MCF 10A (cell line): ENCODE measurements around the gene CPLANE1. TPM values are rescaled to one million over a fixed set of nuclear protein-coding genes. Genes with fewer than 3 reads are reported as not detected.

Experiments used
- BruUV-seq: library from RNA; stranded (reverse); fragments of 400-500 nt; replicated peaks from 2 replicates; lab custom pipeline; 2021; lab: Mats Ljungman, UMichigan
- CTCF ChIA-PET: fragments of 300-600 bp; sonication (Branson Sonifier 250); formaldehyde crosslinking; extraction: SDS; loops from one replicate; lab custom pipeline; 2021; ENCODE audit warnings: antibody characterized with exemption, inconsistent platforms; lab: Yijun Ruan, JAX
- POLR2A ChIA-PET: fragments of 300-600, 350-650 bp; sonication (Branson Sonifier 250); formaldehyde crosslinking; extraction: SDS; loops from one replicate; lab custom pipeline; 2020; ENCODE audit warnings: antibody characterized with exemption, inconsistent platforms; lab: Yijun Ruan, JAX
- DNase-seq: peaks from one replicate; pipeline ENCODE4 v3.0.0-alpha.2; 2018; ENCODE audit not compliant: unreplicated experiment
- H3K27ac Mint-ChIP-seq: one replicate; pipeline ENCODE4 v1.8.0; 2022; ENCODE audit warnings: mild to moderate bottlenecking, low read depth, mixed read lengths; ENCODE audit not compliant: unreplicated experiment
- H3K27me3 Mint-ChIP-seq: one replicate; pipeline ENCODE4 v1.8.0; 2022; ENCODE audit warnings: mixed read lengths; ENCODE audit not compliant: insufficient read depth, unreplicated experiment
- H3K36me3 Mint-ChIP-seq: one replicate; pipeline ENCODE4 v1.8.0; 2022; ENCODE audit warnings: mild to moderate bottlenecking, moderate library complexity, mixed read lengths; ENCODE audit not compliant: insufficient read depth, unreplicated experiment
- H3K4me1 Mint-ChIP-seq: one replicate; pipeline ENCODE4 v1.8.0; 2022; ENCODE audit warnings: mixed read lengths; ENCODE audit not compliant: insufficient read depth, unreplicated experiment
- H3K4me3 Mint-ChIP-seq: one replicate; pipeline ENCODE4 v1.8.0; 2022; ENCODE audit warnings: mild to moderate bottlenecking, moderate library complexity, mixed read lengths; ENCODE audit not compliant: unreplicated experiment
- H3K9me3 Mint-ChIP-seq: one replicate; pipeline ENCODE4 v1.8.0; 2022; ENCODE audit warnings: mixed read lengths; ENCODE audit not compliant: unreplicated experiment
- intact Hi-C: fragments of 100-400 bp; cut with micrococcal nuclease; formaldehyde crosslinking; loops from 2 replicates; pipeline ENCODE4 v1.14.1; 2022
- total RNA-seq: library from RNA; stranded (reverse); gene quantifications from 2 replicates; pipeline ENCODE4 v1.2.3, GENCODE V29; 2022
- TF ChIP-seq, protein P1 (sequence below): fragments of 200-600 bp; IDR thresholded peaks from one replicate; pipeline ENCODE4 v1.8.0; 2022; ENCODE audit warnings: antibody characterized with exemption, mild to moderate bottlenecking; ENCODE audit not compliant: unreplicated experiment

The CPLANE1 gene
- total RNA-seq, 1 experiment from 2014 or later = 25.1 TPM

DNA sequence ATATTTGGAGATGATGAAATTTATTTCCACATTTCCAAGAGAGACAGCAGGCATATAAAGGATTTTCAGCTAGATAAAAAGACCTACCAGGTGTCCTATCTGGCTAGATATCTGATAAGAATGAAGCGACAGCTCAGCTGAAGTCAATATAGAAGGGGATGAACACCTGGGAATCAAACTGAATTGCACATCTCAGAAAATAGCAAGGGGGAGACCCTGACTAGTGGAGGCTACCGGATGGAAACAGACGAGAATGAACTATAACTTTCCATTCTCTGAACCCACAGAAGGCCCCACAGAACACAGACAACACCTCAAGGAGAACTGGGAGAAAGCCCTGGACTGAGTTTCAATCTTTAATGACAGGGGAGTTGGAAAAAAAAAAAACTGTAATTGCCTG lies 51.1 kb downstream of the CPLANE1 start:
- Mint-ChIP-seq H3K4me3 (no peak overlapping the region), H3K36me3 (peaks cover 72% of the 10 kb centered on the region), H3K27me3 (no peaks in the 10 kb centered on the region), H3K27ac (no peak overlapping the region), H3K4me1 (no peaks in the 10 kb centered on the region), H3K9me3 (no peaks in the 10 kb centered on the region)
- CTCF ChIA-PET = no interaction called here
- intact Hi-C loops = no loop called here
- DNase-seq = no peak
- POLR2A ChIA-PET = interaction anchor here (0.9 kb wide), 1 partner anchor 171 kb away, joined by 3 read pairs; no protein-coding TSS in a partner anchor
- TF ChIP-seq, protein P1, sequence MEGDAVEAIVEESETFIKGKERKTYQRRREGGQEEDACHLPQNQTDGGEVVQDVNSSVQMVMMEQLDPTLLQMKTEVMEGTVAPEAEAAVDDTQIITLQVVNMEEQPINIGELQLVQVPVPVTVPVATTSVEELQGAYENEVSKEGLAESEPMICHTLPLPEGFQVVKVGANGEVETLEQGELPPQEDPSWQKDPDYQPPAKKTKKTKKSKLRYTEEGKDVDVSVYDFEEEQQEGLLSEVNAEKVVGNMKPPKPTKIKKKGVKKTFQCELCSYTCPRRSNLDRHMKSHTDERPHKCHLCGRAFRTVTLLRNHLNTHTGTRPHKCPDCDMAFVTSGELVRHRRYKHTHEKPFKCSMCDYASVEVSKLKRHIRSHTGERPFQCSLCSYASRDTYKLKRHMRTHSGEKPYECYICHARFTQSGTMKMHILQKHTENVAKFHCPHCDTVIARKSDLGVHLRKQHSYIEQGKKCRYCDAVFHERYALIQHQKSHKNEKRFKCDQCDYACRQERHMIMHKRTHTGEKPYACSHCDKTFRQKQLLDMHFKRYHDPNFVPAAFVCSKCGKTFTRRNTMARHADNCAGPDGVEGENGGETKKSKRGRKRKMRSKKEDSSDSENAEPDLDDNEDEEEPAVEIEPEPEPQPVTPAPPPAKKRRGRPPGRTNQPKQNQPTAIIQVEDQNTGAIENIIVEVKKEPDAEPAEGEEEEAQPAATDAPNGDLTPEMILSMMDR = no peak
- BruUV-seq = no TSS peak

DNA sequence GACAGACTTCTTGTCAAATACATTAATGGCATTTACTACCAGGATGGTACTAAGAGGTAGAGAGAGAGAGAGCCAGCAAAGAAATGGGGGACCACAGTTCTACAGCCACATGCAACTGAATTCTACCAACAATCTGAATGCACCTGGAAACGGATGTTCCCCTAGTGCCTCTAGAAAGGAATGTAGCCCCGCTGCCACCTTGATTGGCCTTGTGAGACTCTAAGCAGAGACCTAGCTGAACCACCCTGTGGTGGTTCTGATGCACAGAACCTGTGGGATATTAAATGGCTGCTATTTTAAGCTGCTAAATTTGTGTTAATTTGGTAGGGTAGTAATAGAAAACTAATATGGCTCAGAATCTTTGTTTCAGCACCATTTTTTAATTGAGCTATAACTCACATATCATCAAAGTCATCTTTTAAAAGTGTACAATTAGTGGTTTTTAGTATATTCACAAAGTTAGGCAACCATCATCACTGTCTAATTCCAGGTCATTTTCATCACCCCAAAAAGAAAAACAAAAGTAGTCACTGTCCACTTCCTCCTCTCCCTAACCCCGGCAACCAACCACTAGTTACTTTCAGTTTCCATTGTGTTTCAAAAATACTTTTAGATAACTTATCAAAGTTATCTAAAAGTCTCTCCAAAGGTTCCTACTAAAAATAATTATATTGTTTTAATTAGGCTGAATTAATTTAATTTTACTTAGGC lies 51.7 kb downstream of the CPLANE1 start:
- Mint-ChIP-seq H3K27me3 (no peaks in the 10 kb centered on the region), H3K27ac (no peak overlapping the region), H3K9me3 (no peaks in the 10 kb centered on the region), H3K4me1 (no peaks in the 10 kb centered on the region), H3K4me3 (no peak overlapping the region), H3K36me3 (peaks cover 77% of the 10 kb centered on the region)
- TF ChIP-seq, protein P1 = no peak
- DNase-seq = no peak
- ChIA-PET POLR2A (interaction anchor here (0.5 to 0.9 kb wide), 2 partner anchors 172 to 1390 kb away, joined by 3 to 4 read pairs; no protein-coding TSS in a partner anchor), CTCF (interaction anchor here (0.6 kb wide), 1 partner anchor 84 kb away, joined by 4 read pairs; no protein-coding TSS in a partner anchor)
- intact Hi-C loops = no loop called here
- no TSS peak for BruUV-seq

DNA sequence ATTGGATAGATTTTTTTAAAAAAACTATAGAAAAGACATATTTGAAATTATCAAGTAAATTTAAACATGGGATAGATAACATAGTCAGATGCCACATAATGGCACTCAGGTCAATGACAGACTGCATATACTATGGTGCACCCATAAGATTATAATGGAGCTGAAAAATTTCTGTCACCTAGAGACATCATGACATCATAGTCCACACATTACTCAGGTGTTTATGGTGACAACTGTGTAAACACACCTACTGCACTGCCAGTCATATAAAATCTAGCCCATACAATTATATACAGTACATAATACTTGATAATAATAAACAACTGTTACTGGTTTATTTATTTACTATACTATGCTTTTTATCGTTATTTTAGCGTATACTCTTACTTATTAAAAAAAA lies 58.6 kb downstream of the CPLANE1 start:
- intact Hi-C loops = no loop called here
- TF ChIP-seq, protein P1 = no peak
- Mint-ChIP-seq H3K4me3 (no peak overlapping the region), H3K27ac (no peak overlapping the region), H3K9me3 (no peaks in the 10 kb centered on the region), H3K4me1 (no peaks in the 10 kb centered on the region), H3K36me3 (peaks cover 64% of the 10 kb centered on the region), H3K27me3 (no peaks in the 10 kb centered on the region)
- CTCF ChIA-PET = interaction anchor here (0.5 to 0.7 kb wide), 4 partner anchors 19 to 1051 kb away, joined by 3 to 5 read pairs (median 3); no protein-coding TSS in a partner anchor
- POLR2A ChIA-PET = interaction anchor here (0.6 to 0.8 kb wide), 2 partner anchors 10 to 120 kb away, joined by 3 read pairs; no protein-coding TSS in a partner anchor
- no peak for DNase-seq
- no TSS peak for BruUV-seq

DNA sequence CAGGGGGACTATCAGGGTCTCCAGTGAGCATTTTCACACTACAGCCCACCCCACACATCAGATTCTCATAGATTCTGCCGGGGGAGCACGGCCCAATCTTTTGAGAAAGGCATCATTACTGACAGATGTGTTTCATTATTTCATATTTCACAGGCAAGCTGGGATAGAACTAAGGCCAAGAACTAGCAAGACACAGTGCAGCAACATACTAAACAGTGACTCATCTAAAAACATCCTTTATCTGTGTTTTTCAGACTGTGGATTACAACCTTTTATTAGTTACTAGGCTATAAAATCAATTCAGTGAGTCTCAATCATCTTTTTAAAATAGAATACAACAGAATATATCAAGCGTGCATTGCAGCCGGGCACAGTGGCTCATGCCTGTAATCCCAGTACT lies 59.8 kb downstream of the CPLANE1 start:
- H3K4me1 Mint-ChIP-seq = no peaks in the 10 kb centered on the region
- no peak for DNase-seq
- H3K4me3 Mint-ChIP-seq = no peak overlapping the region
- H3K36me3 Mint-ChIP-seq = peaks cover 60% of the 10 kb centered on the region
- intact Hi-C loops = no loop called here
- BruUV-seq = no TSS peak
- no peaks in the 10 kb centered on the region for H3K9me3 Mint-ChIP-seq
- CTCF ChIA-PET = interaction anchor here (0.6 kb wide), 1 partner anchor 45 kb away, joined by 3 read pairs; no protein-coding TSS in a partner anchor
- TF ChIP-seq, protein P1 = no peak
- POLR2A ChIA-PET = no interaction called here
- no peak overlapping the region for H3K27ac Mint-ChIP-seq
- H3K27me3 Mint-ChIP-seq = no peaks in the 10 kb centered on the region
